ENCODE results near the gene DDT. TPM values are rescaled to one million over a fixed set of nuclear protein-coding genes. Genes with fewer than 3 reads are reported as not detected.
"Not testable (repeated sequence)": the region's sequence is repeated elsewhere in the genome, so short reads cannot be mapped to it uniquely, and the experiment has no call there.

DDT gene
- total RNA-seq, 3 donors from 2014 or later (not counting 1 experiment from before 2014, with no cell fraction given) = 60.2 to 64.3 (median 62.3) TPM

- intact Hi-C loops (cut with micrococcal nuclease) = no loop called here
- no peak for DNase-seq
- ATAC-seq = peak; percentile 78 to 88 (median 84)
- Mint-ChIP-seq H3K36me3 (no peaks in the 10 kb centered on the region), H3K9me3 (no peaks in the 10 kb centered on the region), H3K27me3 (ENCODE audit: low read depth in 2 of 2) (no peaks in the 10 kb centered on the region), H3K4me1 (peaks cover 0 to 4% of the 10 kb centered on the region in 2 donors), H3K27ac (no peak overlapping the region), H3K4me3 (no peak overlapping the region)
- no peak overlapping the region for H3K27ac ChIP-seq (ENCODE audit: low read length)
- no peaks in the 10 kb centered on the region for H3K4me1 ChIP-seq (ENCODE audit: control insufficient read depth, insufficient read depth, low read length)
- 34% methylated on average over 6 of the region's 6 CpGs for WGBS (ENCODE audit: insufficient coverage)
- TF ChIP-seq CTCF (IDR thresholded peaks at IDR 0.05) = no peak
- no peaks in the 10 kb centered on the region for H3K9me3 ChIP-seq (ENCODE audit: control insufficient read depth, insufficient read depth, low read length)
- no peak overlapping the region for H3K4me3 ChIP-seq (ENCODE audit: low read length)
- no peaks in the 10 kb centered on the region for H3K36me3 ChIP-seq (ENCODE audit: control insufficient read depth, insufficient read depth, low read length)
- H3K27me3 ChIP-seq (ENCODE audit: control insufficient read depth, insufficient read depth, low read length) = no peaks in the 10 kb centered on the region
These were observed 10.2 kb upstream of the DDT start for GRCh38 chr22:23984430-23984829.

GRCh38 chr22:23980567-23980966, 6.3 kb upstream of the DDT start:
- DNase-seq; ATAC-seq; H3K4me3 ChIP-seq (ENCODE audit: low read length); H3K4me1 Mint-ChIP-seq; H3K27me3 ChIP-seq (ENCODE audit: control insufficient read depth, insufficient read depth, low read length); H3K36me3 ChIP-seq (ENCODE audit: control insufficient read depth, insufficient read depth, low read length); intact Hi-C loops (cut with micrococcal nuclease); H3K27ac Mint-ChIP-seq; H3K27ac ChIP-seq (ENCODE audit: low read length); H3K4me3 Mint-ChIP-seq; H3K36me3 Mint-ChIP-seq; H3K9me3 ChIP-seq (ENCODE audit: control insufficient read depth, insufficient read depth, low read length); H3K4me1 ChIP-seq (ENCODE audit: control insufficient read depth, insufficient read depth, low read length); H3K27me3 Mint-ChIP-seq (ENCODE audit: low read depth in 2 of 2); H3K9me3 Mint-ChIP-seq: not testable (repeated sequence)
- WGBS (ENCODE audit: insufficient coverage) = 55% methylated on average over 3 of the region's 7 CpGs

GRCh38 chr22:23979557-23980240, 5.5 kb upstream of the DDT start, which contains the start of gene GSTT2:
GSTT2 (plus strand) TSS chr22:23980134.
- ATAC-seq; intact Hi-C loops (cut with micrococcal nuclease): not testable (repeated sequence)
- WGBS (ENCODE audit: insufficient coverage) = no CpG with 5 or more reads among the region's 41 CpGs

GRCh38 chr22:23977304-23977703, 3.1 kb upstream of the DDT start:
- intact Hi-C loops (cut with micrococcal nuclease); ATAC-seq: not testable (repeated sequence)

More at GRCh38 chr22:23979557-23980240, 5.5 kb upstream of the DDT start, which contains the start of gene GSTT2:
- DNase-seq; H3K27ac ChIP-seq (ENCODE audit: low read length); H3K4me1 ChIP-seq (ENCODE audit: control insufficient read depth, insufficient read depth, low read length); H3K4me3 ChIP-seq (ENCODE audit: low read length); H3K36me3 ChIP-seq (ENCODE audit: control insufficient read depth, insufficient read depth, low read length); H3K36me3 Mint-ChIP-seq; H3K4me1 Mint-ChIP-seq; H3K9me3 Mint-ChIP-seq; H3K9me3 ChIP-seq (ENCODE audit: control insufficient read depth, insufficient read depth, low read length); H3K27me3 Mint-ChIP-seq (ENCODE audit: low read depth in 2 of 2); H3K27ac Mint-ChIP-seq; H3K4me3 Mint-ChIP-seq; H3K27me3 ChIP-seq (ENCODE audit: control insufficient read depth, insufficient read depth, low read length): not testable (repeated sequence)

GRCh38 chr22:23974836-23975352, 653 bp upstream of the DDT start:
- H3K36me3 Mint-ChIP-seq; DNase-seq; H3K4me1 Mint-ChIP-seq; intact Hi-C loops (cut with micrococcal nuclease); H3K4me3 ChIP-seq (ENCODE audit: low read length); H3K27ac Mint-ChIP-seq; H3K4me3 Mint-ChIP-seq; H3K27me3 ChIP-seq (ENCODE audit: control insufficient read depth, insufficient read depth, low read length); H3K4me1 ChIP-seq (ENCODE audit: control insufficient read depth, insufficient read depth, low read length); H3K9me3 Mint-ChIP-seq; H3K9me3 ChIP-seq (ENCODE audit: control insufficient read depth, insufficient read depth, low read length); H3K27me3 Mint-ChIP-seq (ENCODE audit: low read depth in 2 of 2); H3K27ac ChIP-seq (ENCODE audit: low read length): not testable (repeated sequence)
- WGBS (ENCODE audit: insufficient coverage) = no CpG with 5 or more reads among the region's 27 CpGs
- peaks cover 17% of the 10 kb centered on the region for H3K36me3 ChIP-seq (ENCODE audit: control insufficient read depth, insufficient read depth, low read length)
- peak; percentile 25 to 44 (median 32) for ATAC-seq

More at GRCh38 chr22:23977304-23977703, 3.1 kb upstream of the DDT start:
- not testable (repeated sequence) for H3K27ac Mint-ChIP-seq; H3K4me1 Mint-ChIP-seq; H3K9me3 Mint-ChIP-seq; H3K4me3 Mint-ChIP-seq; H3K27me3 Mint-ChIP-seq (ENCODE audit: low read depth in 2 of 2); H3K9me3 ChIP-seq (ENCODE audit: control insufficient read depth, insufficient read depth, low read length); H3K27ac ChIP-seq (ENCODE audit: low read length); H3K4me3 ChIP-seq (ENCODE audit: low read length); H3K27me3 ChIP-seq (ENCODE audit: control insufficient read depth, insufficient read depth, low read length); H3K4me1 ChIP-seq (ENCODE audit: control insufficient read depth, insufficient read depth, low read length); H3K36me3 Mint-ChIP-seq; H3K36me3 ChIP-seq (ENCODE audit: control insufficient read depth, insufficient read depth, low read length); DNase-seq
- WGBS (ENCODE audit: insufficient coverage) = 90% methylated on average over 2 of the region's 12 CpGs

- H3K27me3 Mint-ChIP-seq (ENCODE audit: low read depth in 2 of 2); H3K27me3 ChIP-seq (ENCODE audit: control insufficient read depth, insufficient read depth, low read length); ATAC-seq; H3K36me3 Mint-ChIP-seq; H3K27ac ChIP-seq (ENCODE audit: low read length); intact Hi-C loops (cut with micrococcal nuclease); H3K4me3 Mint-ChIP-seq; H3K4me1 ChIP-seq (ENCODE audit: control insufficient read depth, insufficient read depth, low read length); H3K4me3 ChIP-seq (ENCODE audit: low read length); H3K9me3 ChIP-seq (ENCODE audit: control insufficient read depth, insufficient read depth, low read length); H3K27ac Mint-ChIP-seq; H3K9me3 Mint-ChIP-seq; DNase-seq: not testable (repeated sequence)
- peaks cover 20% of the 10 kb centered on the region for H3K36me3 ChIP-seq (ENCODE audit: control insufficient read depth, insufficient read depth, low read length)
- WGBS (ENCODE audit: insufficient coverage) = 100% methylated on average over 3 of the region's 3 CpGs
- H3K4me1 Mint-ChIP-seq = peaks cover 0 to 11% of the 10 kb centered on the region in 2 donors
These were observed 2.3 kb downstream of the DDT start for GRCh38 chr22:23971927-23972326.

All from natural killer cell (primary cell).